ENCODE measurements around the gene OR56B1. TPM values are rescaled to one million over a fixed set of nuclear protein-coding genes. Genes with fewer than 3 reads are reported as not detected.

The OR56B1 gene
- total and polyA plus RNA-seq, 8 donors: not detected

GRCh38 chr11:5700421-5701054, 35.7 kb upstream of the OR56B1 start:
- ATAC-seq (no peak), DNase-seq (no peak), FAIRE-seq (no peak)
- intact Hi-C loops (cut with DNase I): no loop called here
- TF ChIP-seq CTCF (IDR thresholded peaks at IDR 0.05): no peak
- WGBS, 2 donors: 83 to 90% methylated on average over 10 of the region's 10 CpGs
- H3K36me3 ChIP-seq: no peaks in the 10 kb centered on the region
- no peaks in the 10 kb centered on the region for H3K4me1 ChIP-seq
- no peak overlapping the region for H3K27ac ChIP-seq
- H3K4me3 ChIP-seq: no peak overlapping the region
- no peaks in the 10 kb centered on the region for H3K9me3 ChIP-seq
- no peaks in the 10 kb centered on the region for H3K27me3 ChIP-seq

GRCh38 chr11:5701055-5701577, 35.1 kb upstream of the OR56B1 start:
- ATAC-seq: no peak
- no peak for TF ChIP-seq CTCF (IDR thresholded peaks at IDR 0.05)

GRCh38 chr11:5703741-5704536, 32.3 kb upstream of the OR56B1 start:
- intact Hi-C loops (cut with DNase I): no loop called here
- ATAC-seq: no peak
- TF ChIP-seq CTCF (IDR thresholded peaks at IDR 0.05): no peak
- Histone ChIP-seq H3K4me1 (no peaks in the 10 kb centered on the region), H3K27ac (no peak overlapping the region), H3K36me3 (peaks cover 0 to 3% (median 0%) of the 10 kb centered on the region in 3 donors), H3K9me3 (no peaks in the 10 kb centered on the region), H3K27me3 (no peaks in the 10 kb centered on the region), H3K4me3 (no peak overlapping the region)
- no peak for DNase-seq
- WGBS, 2 donors: 84 to 93% methylated on average over 2 of the region's 2 CpGs
- FAIRE-seq: peak; percentile 37

More at GRCh38 chr11:5701055-5701577, 35.1 kb upstream of the OR56B1 start:
- no peaks in the 10 kb centered on the region for H3K36me3 ChIP-seq
- FAIRE-seq: no peak
- 30 to 45% methylated on average over 3 of the region's 3 CpGs for WGBS, 2 donors
- no peaks in the 10 kb centered on the region for H3K9me3 ChIP-seq
- H3K27me3 ChIP-seq: no peaks in the 10 kb centered on the region
- no peak for DNase-seq
- intact Hi-C loops (cut with DNase I): no loop called here
- H3K4me1 ChIP-seq: no peaks in the 10 kb centered on the region
- H3K4me3 ChIP-seq: no peak overlapping the region
- H3K27ac ChIP-seq: no peak overlapping the region

GRCh38 chr11:5705688-5706087, 30.6 kb upstream of the OR56B1 start:
- Histone ChIP-seq H3K4me1 (no peaks in the 10 kb centered on the region), H3K4me3 (no peak overlapping the region), H3K36me3 (peaks cover 0 to 3% (median 0%) of the 10 kb centered on the region in 3 donors), H3K27me3 (no peaks in the 10 kb centered on the region), H3K9me3 (no peaks in the 10 kb centered on the region), H3K27ac (no peak overlapping the region)
- WGBS, 2 donors: 88 to 89% methylated on average over 4 of the region's 4 CpGs
- DNase-seq: no peak
- no peak for FAIRE-seq
- no peak for ATAC-seq
- TF ChIP-seq CTCF (IDR thresholded peaks at IDR 0.05): no peak
- intact Hi-C loops (cut with DNase I): no loop called here
